IMR-90 (cell line): ENCODE results near the gene SYNE1. TPM values are rescaled to one million over a fixed set of nuclear protein-coding genes. Genes with fewer than 3 reads are reported as not detected.

Experiments
- ATAC-seq: fragments of 200-7000 bp; cut with Tn5 transposase; 2 replicates; pipeline ENCODE4 v1.9.1; 2020; ENCODE audit warnings: low read depth, mild to moderate bottlenecking, moderate library complexity
- BruUV-seq: library from RNA; stranded (reverse); fragments of 400-500 nt; replicated peaks from 2 replicates; lab custom pipeline; 2021; lab: Mats Ljungman, UMichigan
- CTCF ChIA-PET: fragments of 300-600 bp; formaldehyde crosslinking; extraction: SDS; loops from one replicate; lab custom pipeline; 2021; ENCODE audit warnings: antibody characterized with exemption; lab: Yijun Ruan, JAX
- POLR2A ChIA-PET: fragments of 300-600 bp; sonication (Branson Sonifier 250); formaldehyde crosslinking; loops from one replicate; lab custom pipeline; 2022; ENCODE audit warnings: antibody characterized with exemption; ENCODE audit not compliant: unreplicated experiment; lab: Charles Lee
- DNase-seq: peaks from one replicate; pipeline ENCODE4 v3.0.0; 2013
- H2AFZ ChIP-seq: replicated peaks from 2 replicates; pipeline ENCODE3; 2013; ENCODE audit warnings: low read length, mild to moderate bottlenecking; ENCODE audit not compliant: poor library complexity
- H2AK5ac ChIP-seq: 2 replicates; pipeline ENCODE4 v1.6.1; 2013; ENCODE audit warnings: low read depth, low read length, inconsistent platforms
- H2AK9ac ChIP-seq: replicated peaks from 2 replicates; pipeline ENCODE3; 2013; ENCODE audit warnings: mild to moderate bottlenecking, low read depth, low read length, moderate library complexity; ENCODE audit not compliant: poor library complexity
- H2BK120ac ChIP-seq: 2 replicates; pipeline ENCODE4 v1.6.1; 2013; ENCODE audit warnings: low read depth, low read length, inconsistent platforms
- H2BK15ac ChIP-seq: 3 replicates; pipeline ENCODE4 v1.6.1; 2013; ENCODE audit warnings: low read depth, low read length, inconsistent platforms
- H2BK20ac ChIP-seq: 2 replicates; pipeline ENCODE4 v1.6.1; 2013; ENCODE audit warnings: low read depth, mild to moderate bottlenecking, inconsistent platforms, low read length, moderate library complexity
- H2BK5ac ChIP-seq: 2 replicates; pipeline ENCODE4 v1.6.1; 2013; ENCODE audit warnings: mild to moderate bottlenecking, low read depth, low read length, inconsistent platforms; ENCODE audit not compliant: poor library complexity, severe bottlenecking
- H3K14ac ChIP-seq: replicated peaks from 2 replicates; pipeline ENCODE4 v1.6.1; 2013; ENCODE audit warnings: low read depth, low read length, inconsistent platforms
- H3K18ac ChIP-seq: 2 replicates; pipeline ENCODE4 v1.6.1; 2013; ENCODE audit warnings: low read depth, low read length, control low read depth
- H3K23ac ChIP-seq: 2 replicates; pipeline ENCODE4 v1.6.1; 2013; ENCODE audit warnings: low read depth, low read length, inconsistent platforms
- H3K27ac ChIP-seq: 2 replicates; pipeline ENCODE4 v1.5.1; 2013; ENCODE audit warnings: mild to moderate bottlenecking, control low read depth, low read length; ENCODE audit not compliant: insufficient read depth
- H3K27me3 ChIP-seq: 2 replicates; pipeline ENCODE4 v1.6.1; 2013; ENCODE audit warnings: low read length; ENCODE audit not compliant: control insufficient read depth, insufficient read depth
- H3K36me3 ChIP-seq: 2 replicates; pipeline ENCODE4 v1.6.1; 2013; ENCODE audit warnings: low read length, mixed read lengths; ENCODE audit not compliant: control insufficient read depth, insufficient read depth
- H3K4ac ChIP-seq: 2 replicates; pipeline ENCODE4 v1.6.1; 2013; ENCODE audit warnings: low read depth, low read length, inconsistent platforms
- H3K4me1 ChIP-seq: 2 replicates; pipeline ENCODE4 v1.6.1; 2013; ENCODE audit warnings: low read length, mixed read lengths; ENCODE audit not compliant: control insufficient read depth, insufficient read depth
- H3K4me2 ChIP-seq: 2 replicates; pipeline ENCODE4 v1.6.1; 2013; ENCODE audit warnings: low read depth, mild to moderate bottlenecking, control low read depth, low read length, moderate library complexity
- H3K4me3 ChIP-seq: 2 replicates; pipeline ENCODE4 v1.5.1; 2013; ENCODE audit warnings: low read depth, mild to moderate bottlenecking, control low read depth, low read length, moderate library complexity; ENCODE audit not compliant: insufficient read depth
- H3K56ac ChIP-seq: 2 replicates; pipeline ENCODE4 v1.6.1; 2013; ENCODE audit warnings: low read length, inconsistent platforms; ENCODE audit not compliant: insufficient read depth; ENCODE audit errors: extremely low read depth
- H3K79me1 ChIP-seq, 2 experiments: 2 replicates each; pipeline ENCODE4 v1.6.1; 2013; ENCODE audit warnings: low read length in 2 of 2, inconsistent platforms in 1 of 2, low read depth in 1 of 2
- H3K9ac ChIP-seq: 2 replicates; pipeline ENCODE4 v1.6.1; 2013; ENCODE audit warnings: low read depth, low read length, control low read depth
- H3K9me1 ChIP-seq: 2 replicates; pipeline ENCODE4 v1.6.1; 2013; ENCODE audit warnings: low read length, inconsistent platforms; ENCODE audit not compliant: insufficient read depth
- H3K9me3 ChIP-seq: 2 replicates; pipeline ENCODE4 v1.6.1; 2013; ENCODE audit warnings: low read length; ENCODE audit not compliant: control insufficient read depth, insufficient read depth
- H4K20me1 ChIP-seq: 2 replicates; pipeline ENCODE4 v1.6.1; 2013; ENCODE audit warnings: low read length, inconsistent platforms; ENCODE audit not compliant: insufficient read depth
- H4K5ac ChIP-seq: 2 replicates; pipeline ENCODE4 v1.6.1; 2013; ENCODE audit warnings: mild to moderate bottlenecking, low read depth, low read length, control low read depth
- H4K8ac ChIP-seq, 2 experiments: 2 replicates each; pipeline ENCODE4 v1.6.1; 2013; ENCODE audit warnings: low read depth in 2 of 2, low read length in 2 of 2, control low read depth in 1 of 2, inconsistent platforms in 1 of 2
- H4K91ac ChIP-seq: 2 replicates; pipeline ENCODE4 v1.6.1; 2013; ENCODE audit warnings: low read depth, low read length, inconsistent platforms; ENCODE audit not compliant: insufficient read depth
- CEBPB ChIP-seq: IDR thresholded peaks from 2 replicates; pipeline ENCODE4 v1.6.1; 2012; ENCODE audit warnings: low read depth, low read length, improper control_type of control experiment
- CHD1 ChIP-seq: IDR thresholded peaks from 2 replicates; pipeline ENCODE4 v1.6.1; 2012; ENCODE audit warnings: low read depth, low read length, improper control_type of control experiment
- FOS ChIP-seq: fragments of 150-350 bp; IDR thresholded peaks from 2 replicates; pipeline ENCODE4 v1.6.1; 2016; ENCODE audit warnings: low read depth, low read length
- MAZ ChIP-seq: IDR thresholded peaks from 2 replicates; pipeline ENCODE4 v1.6.1; 2012; ENCODE audit warnings: low read depth, mild to moderate bottlenecking, low read length, improper control_type of control experiment, moderate library complexity, borderline replicate concordance
- MXI1 ChIP-seq: IDR thresholded peaks from 2 replicates; pipeline ENCODE4 v1.6.1; 2012; ENCODE audit warnings: low read depth, mild to moderate bottlenecking, low read length, moderate library complexity, borderline replicate concordance
- POLR2A ChIP-seq: IDR thresholded peaks from 2 replicates; pipeline ENCODE4 v1.6.1; 2012; ENCODE audit warnings: mild to moderate bottlenecking, low read depth, low read length
- RAD21 ChIP-seq: IDR thresholded peaks from 2 replicates; pipeline ENCODE4 v1.6.1; 2012; ENCODE audit warnings: low read length, improper control_type of control experiment
- WGBS, 2 experiments: methylation state at CpG; one replicate each; pipeline versions ENCODE4 v1.1.5 to v1.1.7; 2013; ENCODE audit warnings: missing lambda C conversion rate in 2 of 2; ENCODE audit not compliant: insufficient read length in 1 of 2; ENCODE audit errors: extremely low coverage in 2 of 2; 5-methylcytosine and 5-hydroxymethylcytosine counted together
- dilution Hi-C: fragments of 300-500 bp; cut with HindIII; formaldehyde crosslinking; loops from one replicate; pipeline ENCODE4 v1.14.3; 2018; ENCODE audit warnings: low sequenced_read_pairs; ENCODE audit not compliant: unreplicated experiment
- in situ Hi-C: fragments of 300-500 bp; cut with MboI; formaldehyde crosslinking; loops from 3 replicates; pipeline ENCODE4 v1.14.3; 2019; ENCODE audit warnings: low sequenced_read_pairs, inconsistent platforms, mixed read lengths
- intact Hi-C: fragments of 100-400 bp; cut with micrococcal nuclease; formaldehyde crosslinking; loops from 2 replicates; pipeline ENCODE4 v1.10.0; 2022
- polyA plus RNA-seq, 3 experiments: library from polyadenylated mRNA; depleted of rRNA; stranded (reverse); fragments of >200 nt; gene quantifications; 2 replicates each; pipeline ENCODE4 v1.2.3, GENCODE V29; 2012; ENCODE audit warnings: low replicate concordance in 1 of 3
- total RNA-seq: library from RNA; depleted of rRNA; stranded (reverse); fragments of >200 nt; gene quantifications from 2 replicates; pipeline ENCODE4 v1.2.3, GENCODE V29; 2012

The SYNE1 gene
- total and polyA plus RNA-seq, 2 of the 4 experiments (the other 2 are of a cell fraction) = 34.1 to 159 TPM

DNA sequence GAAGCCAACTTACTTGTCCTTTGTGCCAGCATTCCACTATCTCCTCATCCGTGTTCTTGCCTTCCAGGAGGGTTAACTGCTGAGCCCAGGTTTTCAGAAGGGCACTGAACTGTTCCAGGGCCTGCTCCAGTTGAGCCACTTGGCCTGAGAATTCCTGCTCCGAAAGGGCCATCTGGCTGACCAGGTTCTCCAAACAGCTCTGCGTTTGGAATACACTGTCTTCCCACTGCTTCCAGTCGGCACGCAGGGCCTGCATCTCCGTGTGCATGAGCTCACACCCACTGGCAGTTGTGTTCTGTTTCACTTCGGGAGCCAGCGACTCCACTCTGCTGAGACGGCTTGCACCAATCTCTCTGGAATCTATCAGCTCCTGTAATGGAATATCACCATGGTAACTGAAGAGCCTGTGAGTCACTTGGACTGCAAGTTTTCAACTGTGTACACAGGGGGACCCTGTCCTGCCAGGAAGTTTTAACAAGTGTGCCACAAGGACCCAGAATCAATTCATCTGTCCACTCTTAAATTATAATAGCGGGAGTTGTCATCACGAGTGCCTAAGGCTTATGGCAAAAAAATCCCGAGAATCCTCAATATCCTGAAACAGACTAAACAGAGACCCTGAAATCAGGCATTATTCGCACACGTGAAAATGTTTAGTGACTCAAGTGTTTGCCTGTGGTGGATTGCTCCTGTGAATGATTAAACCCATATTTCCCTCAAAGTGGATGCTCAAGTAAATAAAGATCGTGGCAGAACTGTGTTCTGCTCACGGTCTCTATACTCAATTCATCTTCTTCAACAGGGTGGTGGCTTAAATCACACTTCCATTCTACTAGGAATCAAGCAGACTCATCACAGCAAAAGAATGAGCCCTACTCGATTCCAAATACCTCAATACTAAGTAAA, 255.9 kb downstream of the SYNE1 start:
- intact Hi-C loops = loop anchor here (2.0 to 10.0 kb wide), 5 partner anchors 91 to 601 kb away; partner anchors contain the start of gene FBXO5
- Histone ChIP-seq H4K8ac (peak overlapping the region; percentile 12 to 73; a peak in 3 of 4 replicates), H3K36me3 (no peaks in the 10 kb centered on the region; the same call in 1 of the 2 replicates), H4K5ac (peak overlapping the region; percentile 83), H3K18ac (peak overlapping the region; percentile 97), H4K20me1 (peaks cover 9% of the 10 kb centered on the region; the same call in 1 of the 2 replicates), H4K91ac (peak overlapping the region; percentile 93), H3K4me2 (peak overlapping the region; percentile 63), H3K56ac (peak overlapping the region; percentile 97), H2BK120ac (peak overlapping the region; percentile 90), H2AK5ac (peak overlapping the region; percentile 85), H2AK9ac (peak overlapping the region; percentile 74), H3K4me1 (peaks cover 6% of the 10 kb centered on the region), H3K27ac (peak overlapping the region; percentile 99), H3K4ac (peak overlapping the region; percentile 94), H3K9me3 (no peaks in the 10 kb centered on the region), H3K79me1 (peaks cover 6 to 19% of the 10 kb centered on the region in 2 experiments), H3K23ac (peak overlapping the region; percentile 95), H2BK5ac (peak overlapping the region; percentile 86), H3K9me1 (peaks cover 6% of the 10 kb centered on the region), H3K27me3 (no peaks in the 10 kb centered on the region), H3K4me3 (peak overlapping the region; percentile 37), H2BK15ac (peak overlapping the region; percentile 41; the same call in 2 of the 3 replicates), H2BK20ac (peak overlapping the region; percentile 83), H3K9ac (peak overlapping the region; percentile 99), H3K14ac (peak overlapping the region; percentile 98), H2AFZ (peak overlapping the region; percentile 89)
- DNase-seq = peak; percentile 97
- in situ Hi-C loops = no loop called here
- peak; percentile 38; the same call in 1 of the 2 replicates for TF ChIP-seq CEBPB
- TF ChIP-seq MAZ = no peak
- no peak for TF ChIP-seq RAD21
- peak; percentile 57; the same call in 1 of the 2 replicates for TF ChIP-seq CHD1
- TF ChIP-seq FOS = peak; percentile 77
- TF ChIP-seq POLR2A = peak; percentile 96
- TF ChIP-seq MXI1 = peak; percentile 75; the same call in 1 of the 2 replicates
- CTCF ChIA-PET = interaction anchor here (0.8 to 1.3 kb wide), 3 partner anchors 15 to 809 kb away, joined by 3 to 6 read pairs (median 4); no protein-coding TSS in a partner anchor
- WGBS, 2 experiments = 0% methylated on average over 9 of the region's 17 CpGs; no CpG with 5 or more reads in 1 of the 2 experiments
- dilution Hi-C loops = no loop called here
- POLR2A ChIA-PET = no interaction called here
- peak; percentile 78 for ATAC-seq
- no TSS peak for BruUV-seq
